Ovary (tissue), 3 donors: ENCODE measurements around the gene HPSE2.

Experiments
- EP300 ChIP-seq: sonication (generic); formaldehyde crosslinking; IDR thresholded peaks from one replicate; pipeline ENCODE4 v1.6.1; 2017; ENCODE audit warnings: antibody characterized with exemption
- POLR2A ChIP-seq: fragments of 450-650 bp; IDR thresholded peaks from one replicate; pipeline ENCODE4 v1.6.1; 2017; ENCODE audit warnings: antibody characterized with exemption, mild to moderate bottlenecking, moderate library complexity
- TF ChIP-seq, protein P1 (sequence below), 3 donors: fragments of 450-650 bp in 2 of 3; fragments of 200-600 bp in 1 of 3; IDR thresholded peaks; one replicate each; pipeline versions ENCODE4 v1.5.1 to v1.8.0; 2016 to 2022; ENCODE audit warnings: antibody characterized with exemption in 3 of 3, mild to moderate bottlenecking in 1 of 3
- donor health status: DM: no; HTN: no; CAD: no.

DNA sequence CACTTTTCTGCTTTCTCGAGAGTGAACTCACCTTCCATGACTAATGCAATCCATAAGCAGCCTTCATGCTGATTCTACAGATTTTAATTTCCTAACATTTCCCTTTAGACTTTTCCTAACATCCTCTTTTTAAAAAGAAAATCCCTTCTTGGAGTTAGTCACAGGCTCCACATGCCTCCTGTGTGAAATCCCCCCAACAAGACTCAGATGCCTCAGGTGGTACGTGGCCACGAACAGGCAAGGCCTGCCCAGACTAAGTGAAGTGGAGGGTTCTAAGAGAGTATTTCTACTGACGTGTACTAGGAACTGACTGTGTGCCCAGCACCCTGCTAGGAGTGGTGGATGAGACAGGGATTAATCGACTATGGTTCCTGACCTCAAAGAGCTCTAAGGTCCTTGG lies 663.1 kb downstream of the HPSE2 start:
- TF ChIP-seq, protein P1, sequence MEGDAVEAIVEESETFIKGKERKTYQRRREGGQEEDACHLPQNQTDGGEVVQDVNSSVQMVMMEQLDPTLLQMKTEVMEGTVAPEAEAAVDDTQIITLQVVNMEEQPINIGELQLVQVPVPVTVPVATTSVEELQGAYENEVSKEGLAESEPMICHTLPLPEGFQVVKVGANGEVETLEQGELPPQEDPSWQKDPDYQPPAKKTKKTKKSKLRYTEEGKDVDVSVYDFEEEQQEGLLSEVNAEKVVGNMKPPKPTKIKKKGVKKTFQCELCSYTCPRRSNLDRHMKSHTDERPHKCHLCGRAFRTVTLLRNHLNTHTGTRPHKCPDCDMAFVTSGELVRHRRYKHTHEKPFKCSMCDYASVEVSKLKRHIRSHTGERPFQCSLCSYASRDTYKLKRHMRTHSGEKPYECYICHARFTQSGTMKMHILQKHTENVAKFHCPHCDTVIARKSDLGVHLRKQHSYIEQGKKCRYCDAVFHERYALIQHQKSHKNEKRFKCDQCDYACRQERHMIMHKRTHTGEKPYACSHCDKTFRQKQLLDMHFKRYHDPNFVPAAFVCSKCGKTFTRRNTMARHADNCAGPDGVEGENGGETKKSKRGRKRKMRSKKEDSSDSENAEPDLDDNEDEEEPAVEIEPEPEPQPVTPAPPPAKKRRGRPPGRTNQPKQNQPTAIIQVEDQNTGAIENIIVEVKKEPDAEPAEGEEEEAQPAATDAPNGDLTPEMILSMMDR (IDR thresholded peaks at IDR 0.05): no peak
- TF ChIP-seq EP300 (no peak), POLR2A (no peak)
